ENCODE measurements around the gene DNAJB13.

DNA sequence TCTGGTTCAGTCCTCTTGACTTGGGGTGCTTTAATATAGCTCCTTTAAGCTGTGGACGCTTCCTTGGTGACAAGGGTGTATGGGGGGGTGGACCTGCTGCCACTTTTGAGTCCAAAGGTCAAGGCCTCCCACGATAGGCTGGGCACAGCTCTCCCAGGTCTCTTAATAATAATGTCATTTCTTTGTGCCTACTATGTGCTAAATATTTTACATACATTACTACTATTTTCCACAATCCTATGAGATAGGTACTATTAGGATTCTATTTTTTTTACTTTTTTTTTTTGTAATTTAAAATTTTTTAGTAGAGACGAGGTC lies 58.4 kb downstream of the DNAJB13 start:
- TF ChIP-seq CTCF (IDR thresholded peaks at IDR 0.05) (no peak), POLR2A (IDR thresholded peaks at IDR 0.05) (no peak)

Data from lower leg skin (tissue), 3 donors.